ENCODE data around the gene MAS1. TPM values are rescaled to one million over a fixed set of nuclear protein-coding genes. Genes with fewer than 3 reads are reported as not detected.

MAS1 gene
- total and polyA plus RNA-seq, 2 of the 13 experiments (the other 11 are each of a cell fraction or from before 2014, with no cell fraction given), result not detected

DNA sequence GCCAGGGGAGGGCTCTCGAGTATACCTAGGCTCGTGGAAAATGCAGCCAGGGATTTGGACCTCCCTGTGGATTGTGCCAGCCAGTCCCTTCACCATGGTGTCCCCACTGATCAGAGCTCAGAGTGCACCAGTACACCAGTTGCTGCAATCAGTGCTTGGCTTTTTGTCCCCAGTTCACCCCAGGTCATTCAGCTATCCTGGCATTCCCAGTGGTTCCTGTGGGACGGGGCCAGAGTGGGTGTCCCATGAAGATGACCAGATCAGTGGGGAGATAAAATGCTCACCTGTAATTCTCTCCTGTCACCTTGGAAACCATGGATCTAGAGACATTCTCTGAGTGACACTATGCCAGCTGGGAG, 23.8 kb downstream of the MAS1 start:
- intact Hi-C loops (cut with micrococcal nuclease; ENCODE audit: unreplicated experiment) (no loop called here), in situ Hi-C loops (cut with HindIII; ENCODE audit: extremely low pct_ligation_motif_present, low pct_unique_long_range_greater_than_20kb) (no loop called here)
- H3K9me3 ChIP-seq (ENCODE audit: low read length), result no peaks in the 10 kb centered on the region
- BruUV-seq (replicated peaks), result no TSS peak
- DNase-seq (ENCODE audit: low spot score) (no peak), ATAC-seq (peak; percentile 49; the same call in 2 of the 3 replicates), FAIRE-seq (no peak)
- ChIA-PET CTCF (ENCODE audit: low intra/inter-chr PET ratio, low total read pairs) (no interaction called here), POLR2A (no interaction called here)
- WGBS (ENCODE audit: low lambda C conversion rate), result 4% methylated on average over 3 of the region's 3 CpGs
- H3K27me3 ChIP-seq (ENCODE audit: control insufficient read depth in 1 of 2, insufficient read depth in 2 of 2, low read length in 2 of 2), result peaks cover 5 to 34% of the 10 kb centered on the region in 2 experiments; a peak in 4 of 5 replicates
- no peaks in the 10 kb centered on the region for H3K4me1 ChIP-seq (ENCODE audit: insufficient read depth, low read length)
- no peaks in the 10 kb centered on the region for H3K36me3 ChIP-seq (replicated peaks in 1 of 2; ENCODE audit: control insufficient read depth in 1 of 2, insufficient read depth in 2 of 2, low read length in 2 of 2)
- TF ChIP-seq, protein P1, sequence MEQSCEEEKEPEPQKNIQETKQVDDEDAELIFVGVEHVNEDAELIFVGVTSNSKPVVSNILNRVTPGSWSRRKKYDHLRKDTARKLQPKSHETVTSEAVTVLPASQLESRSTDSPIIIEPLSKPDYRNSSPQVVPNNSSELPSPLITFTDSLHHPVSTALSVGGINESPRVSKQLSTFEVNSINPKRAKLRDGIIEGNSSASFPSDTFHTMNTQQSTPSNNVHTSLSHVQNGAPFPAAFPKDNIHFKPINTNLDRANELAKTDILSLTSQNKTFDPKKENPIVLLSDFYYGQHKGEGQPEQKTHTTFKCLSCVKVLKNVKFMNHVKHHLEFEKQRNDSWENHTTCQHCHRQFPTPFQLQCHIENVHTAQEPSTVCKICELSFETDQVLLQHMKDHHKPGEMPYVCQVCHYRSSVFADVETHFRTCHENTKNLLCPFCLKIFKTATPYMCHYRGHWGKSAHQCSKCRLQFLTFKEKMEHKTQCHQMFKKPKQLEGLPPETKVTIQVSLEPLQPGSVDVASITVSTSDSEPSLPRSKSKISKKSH (CRISPR knock-in tag; IDR thresholded peaks at IDR 0.05; ENCODE audit: borderline replicate concordance), result no peak
- TF ChIP-seq ZBTB7B (CRISPR knock-in tag; IDR thresholded peaks at IDR 0.05), result no peak
- no peak for TF ChIP-seq NFATC3 (CRISPR knock-in tag; IDR thresholded peaks at IDR 0.05)
- no peak for TF ChIP-seq ZFP62 (CRISPR knock-in tag; IDR thresholded peaks at IDR 0.05)
- TF ChIP-seq SRSF9 (IDR thresholded peaks at IDR 0.05; ENCODE audit: borderline replicate concordance, insufficient read depth, low read depth, low read length, poor library complexity, severe bottlenecking), result no peak
- TF ChIP-seq ZBTB38 (CRISPR knock-in tag; IDR thresholded peaks at IDR 0.05), result no peak
- TF ChIP-seq ZNF878 (CRISPR knock-in tag; IDR thresholded peaks at IDR 0.05), result no peak
- TF ChIP-seq ZNF672 (CRISPR knock-in tag; IDR thresholded peaks at IDR 0.05), result no peak
- TF ChIP-seq, protein P2, sequence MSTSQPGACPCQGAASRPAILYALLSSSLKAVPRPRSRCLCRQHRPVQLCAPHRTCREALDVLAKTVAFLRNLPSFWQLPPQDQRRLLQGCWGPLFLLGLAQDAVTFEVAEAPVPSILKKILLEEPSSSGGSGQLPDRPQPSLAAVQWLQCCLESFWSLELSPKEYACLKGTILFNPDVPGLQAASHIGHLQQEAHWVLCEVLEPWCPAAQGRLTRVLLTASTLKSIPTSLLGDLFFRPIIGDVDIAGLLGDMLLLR (CRISPR knock-in tag; IDR thresholded peaks at IDR 0.05), result no peak
- TF ChIP-seq, protein P3, sequence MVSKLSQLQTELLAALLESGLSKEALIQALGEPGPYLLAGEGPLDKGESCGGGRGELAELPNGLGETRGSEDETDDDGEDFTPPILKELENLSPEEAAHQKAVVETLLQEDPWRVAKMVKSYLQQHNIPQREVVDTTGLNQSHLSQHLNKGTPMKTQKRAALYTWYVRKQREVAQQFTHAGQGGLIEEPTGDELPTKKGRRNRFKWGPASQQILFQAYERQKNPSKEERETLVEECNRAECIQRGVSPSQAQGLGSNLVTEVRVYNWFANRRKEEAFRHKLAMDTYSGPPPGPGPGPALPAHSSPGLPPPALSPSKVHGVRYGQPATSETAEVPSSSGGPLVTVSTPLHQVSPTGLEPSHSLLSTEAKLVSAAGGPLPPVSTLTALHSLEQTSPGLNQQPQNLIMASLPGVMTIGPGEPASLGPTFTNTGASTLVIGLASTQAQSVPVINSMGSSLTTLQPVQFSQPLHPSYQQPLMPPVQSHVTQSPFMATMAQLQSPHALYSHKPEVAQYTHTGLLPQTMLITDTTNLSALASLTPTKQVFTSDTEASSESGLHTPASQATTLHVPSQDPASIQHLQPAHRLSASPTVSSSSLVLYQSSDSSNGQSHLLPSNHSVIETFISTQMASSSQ (IDR thresholded peaks at IDR 0.05; ENCODE audit: low read depth), result no peak
- TF ChIP-seq, protein P3 (CRISPR knock-in tag; IDR thresholded peaks at IDR 0.05; ENCODE audit: borderline replicate concordance), result no peak
- no peak for TF ChIP-seq ZNF563 (CRISPR knock-in tag; IDR thresholded peaks at IDR 0.05)
- no peak for TF ChIP-seq RFXAP (CRISPR knock-in tag; IDR thresholded peaks at IDR 0.05; ENCODE audit: borderline replicate concordance)
- no peak overlapping the region for H3K4me3 ChIP-seq (replicated peaks in 1 of 3; ENCODE audit: insufficient read depth in 1 of 3, low read depth in 2 of 3, low read length in 3 of 3)
- H4K20me1 ChIP-seq (ENCODE audit: insufficient read depth, low read length), result no peaks in the 10 kb centered on the region
- no peaks in the 10 kb centered on the region for H3K79me2 ChIP-seq (ENCODE audit: insufficient read depth, low read length)
- H3K9ac ChIP-seq (ENCODE audit: insufficient read depth, low read depth, low read length), result no peak overlapping the region
- no peak overlapping the region for H3K27ac ChIP-seq (ENCODE audit: extremely low read length, insufficient read depth, low read length)
- H2AFZ ChIP-seq (ENCODE audit: low read length), result no peak overlapping the region
- H3K4me2 ChIP-seq (ENCODE audit: low read depth, low read length), result no peak overlapping the region

All from HepG2 (cell line).